Esophagus muscularis mucosa (tissue), 4 donors: Measurements from ENCODE around the gene MAL. TPM values are rescaled to one million over a fixed set of nuclear protein-coding genes. Genes with fewer than 3 reads are reported as not detected.

ENCODE experiments used
- DNase-seq: peaks from one replicate; pipeline ENCODE4 v3.0.0-alpha.2; 2017; ENCODE audit errors: extremely low spot score
- H3K27ac ChIP-seq, 4 donors: fragments of 200-600 bp; sonication (generic); replicated peaks in 1 of 4; 1 replicate in 3 of 4; 2 replicates in 1 of 4; pipeline ENCODE4 v1.5.1; 2016 to 2019; ENCODE audit warnings: mild to moderate bottlenecking in 1 of 4
- H3K27me3 ChIP-seq, 4 donors: fragments of 200-600 bp; sonication (generic); one replicate each; pipeline versions ENCODE4 v1.5.1 to v1.6.0; 2016 to 2019
- H3K36me3 ChIP-seq, 4 donors: fragments of 200-600 bp; sonication (generic); one replicate each; pipeline ENCODE4 v1.5.1; 2016 to 2019
- H3K4me1 ChIP-seq, 4 donors: fragments of 200-600 bp; sonication (generic); one replicate each; pipeline ENCODE4 v1.5.1; 2016 to 2019
- H3K4me3 ChIP-seq, 4 donors: fragments of 200-600 bp; sonication (generic); 1 replicate in 2 of 4; 2 replicates in 2 of 4; pipeline ENCODE4 v1.5.1; 2016 to 2019; ENCODE audit warnings: mild to moderate bottlenecking in 4 of 4, moderate library complexity in 1 of 4
- H3K9me3 ChIP-seq, 4 donors: fragments of 200-600 bp; sonication (generic); 1 replicate in 3 of 4; 2 replicates in 1 of 4; pipeline ENCODE4 v1.5.1; 2016 to 2019
- EP300 ChIP-seq: sonication (generic); formaldehyde crosslinking; IDR thresholded peaks from one replicate; pipeline ENCODE4 v1.6.1; 2017; ENCODE audit warnings: antibody characterized with exemption
- POLR2A ChIP-seq: fragments of 450-650 bp; IDR thresholded peaks from one replicate; pipeline ENCODE4 v1.6.1; 2017; ENCODE audit warnings: antibody characterized with exemption, moderate library complexity, mild to moderate bottlenecking, low read depth
- POLR2AphosphoS5 ChIP-seq, 2 donors: sonication (generic); formaldehyde crosslinking; IDR thresholded peaks; one replicate each; pipeline ENCODE4 v1.6.1; 2017; ENCODE audit warnings: antibody characterized with exemption in 2 of 2
- WGBS: methylation state at CpG from one replicate; pipeline ENCODE4 v1.1.5; 2018; 5-methylcytosine and 5-hydroxymethylcytosine counted together
- intact Hi-C: fragments of 100-400 bp; cut with DNase I; formaldehyde crosslinking; loops from one replicate; pipeline ENCODE4 v1.15.1; 2023
- total RNA-seq, 4 donors: library from RNA; depleted of rRNA; stranded (reverse); fragments of >200 nt; gene quantifications; one replicate each; pipeline versions ENCODE4 v1.1.0 to v1.2.1, GENCODE V29; 2016
- TF ChIP-seq, protein P1 (sequence below), 3 experiments: fragments of 200-600 bp in 2 of 3; fragments of 450-650 bp in 1 of 3; sonication (generic) in 2 of 3; IDR thresholded peaks; one replicate each; pipeline ENCODE4 v1.5.1; 2017 to 2019; ENCODE audit warnings: antibody characterized with exemption in 3 of 3, mild to moderate bottlenecking in 2 of 3, moderate library complexity in 1 of 3

Gene MAL
- total RNA-seq, 4 donors from 2014 or later: 23.3 to 46.2 (median 36.6) TPM

GRCh38 chr2:95038635-95039298, 13.3 kb downstream of the MAL start:
- Histone ChIP-seq H3K4me3 (no peak overlapping the region), H3K9me3 (no peaks in the 10 kb centered on the region), H3K36me3 (no peaks in the 10 kb centered on the region), H3K27ac (no peak overlapping the region), H3K4me1 (peaks cover 14 to 27% (median 21%) of the 10 kb centered on the region in 4 donors), H3K27me3 (peaks cover 0 to 10% (median 1%) of the 10 kb centered on the region in 4 donors)
- 89% methylated on average over 4 of the region's 4 CpGs for WGBS
- intact Hi-C loops: no loop called here
- no peak for DNase-seq
- TF ChIP-seq POLR2A: no peak
- no peak for TF ChIP-seq EP300
- TF ChIP-seq, protein P1, sequence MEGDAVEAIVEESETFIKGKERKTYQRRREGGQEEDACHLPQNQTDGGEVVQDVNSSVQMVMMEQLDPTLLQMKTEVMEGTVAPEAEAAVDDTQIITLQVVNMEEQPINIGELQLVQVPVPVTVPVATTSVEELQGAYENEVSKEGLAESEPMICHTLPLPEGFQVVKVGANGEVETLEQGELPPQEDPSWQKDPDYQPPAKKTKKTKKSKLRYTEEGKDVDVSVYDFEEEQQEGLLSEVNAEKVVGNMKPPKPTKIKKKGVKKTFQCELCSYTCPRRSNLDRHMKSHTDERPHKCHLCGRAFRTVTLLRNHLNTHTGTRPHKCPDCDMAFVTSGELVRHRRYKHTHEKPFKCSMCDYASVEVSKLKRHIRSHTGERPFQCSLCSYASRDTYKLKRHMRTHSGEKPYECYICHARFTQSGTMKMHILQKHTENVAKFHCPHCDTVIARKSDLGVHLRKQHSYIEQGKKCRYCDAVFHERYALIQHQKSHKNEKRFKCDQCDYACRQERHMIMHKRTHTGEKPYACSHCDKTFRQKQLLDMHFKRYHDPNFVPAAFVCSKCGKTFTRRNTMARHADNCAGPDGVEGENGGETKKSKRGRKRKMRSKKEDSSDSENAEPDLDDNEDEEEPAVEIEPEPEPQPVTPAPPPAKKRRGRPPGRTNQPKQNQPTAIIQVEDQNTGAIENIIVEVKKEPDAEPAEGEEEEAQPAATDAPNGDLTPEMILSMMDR (IDR thresholded peaks at IDR 0.05): no peak
- TF ChIP-seq POLR2AphosphoS5 (IDR thresholded peaks at IDR 0.05): no peak

DNA sequence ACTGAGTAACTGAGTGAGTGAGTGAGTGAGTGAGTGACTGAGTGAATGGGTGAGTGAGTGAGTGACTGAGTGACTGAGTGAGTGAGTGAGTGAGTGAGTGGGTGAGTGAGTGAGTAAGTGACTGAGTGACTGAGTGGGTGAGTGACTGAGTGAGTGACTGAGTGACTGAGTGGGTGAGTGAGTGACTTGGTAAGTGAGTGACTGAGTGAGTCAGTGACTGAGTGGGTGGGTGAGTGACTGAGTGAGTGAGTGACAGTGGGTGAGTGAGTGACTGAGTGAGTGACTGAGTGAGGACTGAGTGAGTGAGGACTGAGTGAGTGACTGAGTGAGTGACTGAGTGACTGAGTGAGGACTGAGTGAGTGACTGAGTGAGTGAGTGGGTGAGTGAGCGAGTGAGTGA, 13.9 kb downstream of the MAL start:
- 87% methylated on average over 1 of the region's 1 CpG for WGBS
- H3K27ac ChIP-seq: no peak overlapping the region
- H3K9me3 ChIP-seq: no peaks in the 10 kb centered on the region
- peaks cover 0 to 4% (median 1%) of the 10 kb centered on the region in 4 donors for H3K27me3 ChIP-seq
- H3K4me1 ChIP-seq: peaks cover 17 to 33% (median 25%) of the 10 kb centered on the region in 4 donors
- no peak for DNase-seq
- no peak overlapping the region for H3K4me3 ChIP-seq
- TF ChIP-seq, protein P1 (IDR thresholded peaks at IDR 0.05): no peak
- TF ChIP-seq POLR2A (no peak), EP300 (no peak), POLR2AphosphoS5 (IDR thresholded peaks at IDR 0.05) (no peak)
- intact Hi-C loops: no loop called here
- no peaks in the 10 kb centered on the region for H3K36me3 ChIP-seq

- no peak overlapping the region for H3K27ac ChIP-seq
- no peak for DNase-seq
- H3K36me3 ChIP-seq: no peaks in the 10 kb centered on the region
Observed at GRCh38 chr2:95039978-95040377, 14.5 kb downstream of the MAL start.

GRCh38 chr2:95040426-95040825, 14.9 kb downstream of the MAL start:
- Histone ChIP-seq H3K9me3 (no peaks in the 10 kb centered on the region), H3K4me1 (peaks cover 17 to 38% (median 25%) of the 10 kb centered on the region in 4 donors), H3K36me3 (no peaks in the 10 kb centered on the region), H3K27me3 (no peaks in the 10 kb centered on the region), H3K4me3 (no peak overlapping the region), H3K27ac (peak overlapping the region in 1 of 4 donors; percentile 19)
- intact Hi-C loops: no loop called here
- 56% methylated on average over 2 of the region's 6 CpGs for WGBS
- TF ChIP-seq, protein P1 (IDR thresholded peaks at IDR 0.05): no peak
- TF ChIP-seq POLR2A: no peak
- TF ChIP-seq EP300: no peak
- TF ChIP-seq POLR2AphosphoS5 (IDR thresholded peaks at IDR 0.05): no peak
- DNase-seq: no peak

More at GRCh38 chr2:95039978-95040377, 14.5 kb downstream of the MAL start:
- intact Hi-C loops: no loop called here
- Histone ChIP-seq H3K4me1 (peaks cover 17 to 38% (median 25%) of the 10 kb centered on the region in 4 donors), H3K27me3 (peaks cover 0 to 3% (median 0%) of the 10 kb centered on the region in 4 donors), H3K4me3 (no peak overlapping the region), H3K9me3 (no peaks in the 10 kb centered on the region)
- TF ChIP-seq, protein P1 (IDR thresholded peaks at IDR 0.05): no peak
- TF ChIP-seq POLR2AphosphoS5 (IDR thresholded peaks at IDR 0.05): no peak
- no peak for TF ChIP-seq POLR2A
- TF ChIP-seq EP300: no peak
- 86% methylated on average over 6 of the region's 6 CpGs for WGBS
